ENCODE results near the gene GPC6.

GPC6 gene

GRCh38 chr13:93375491-93375890 is 148.9 kb downstream of the GPC6 start:
- DNase-seq (ENCODE audit: low spot score), result no peak

GRCh38 chr13:93377196-93377595 is 150.6 kb downstream of the GPC6 start:
- no peak for DNase-seq (ENCODE audit: low spot score)

GRCh38 chr13:93378184-93378583 is 151.6 kb downstream of the GPC6 start:
- no peak for DNase-seq (ENCODE audit: low spot score)

GRCh38 chr13:93386116-93386515 is 159.5 kb downstream of the GPC6 start:
- DNase-seq (ENCODE audit: low spot score), result no peak

- DNase-seq (ENCODE audit: low spot score), result no peak
These were observed 162.1 kb downstream of the GPC6 start for GRCh38 chr13:93388701-93389100.

- DNase-seq (ENCODE audit: low spot score), result no peak
These were observed 171.0 kb downstream of the GPC6 start for GRCh38 chr13:93397619-93398018.

- no peak for DNase-seq (ENCODE audit: low spot score)
These were observed 171.8 kb downstream of the GPC6 start for GRCh38 chr13:93398167-93399035.

- DNase-seq (ENCODE audit: low spot score), result no peak
These were observed 172.6 kb downstream of the GPC6 start for GRCh38 chr13:93399212-93399611.

GRCh38 chr13:93406136-93406535 is 179.5 kb downstream of the GPC6 start:
- no peak for DNase-seq (ENCODE audit: low spot score)

- DNase-seq (ENCODE audit: low spot score), result no peak
These were observed 180.9 kb downstream of the GPC6 start for GRCh38 chr13:93407551-93407950.

GRCh38 chr13:93409001-93409400 is 182.4 kb downstream of the GPC6 start:
- DNase-seq (ENCODE audit: low spot score), result no peak

- no peak for DNase-seq (ENCODE audit: low spot score)
These were observed 183.2 kb downstream of the GPC6 start for GRCh38 chr13:93409816-93410215.

- DNase-seq (ENCODE audit: low spot score), result no peak
These were observed 184.6 kb downstream of the GPC6 start for GRCh38 chr13:93411186-93411680.

- no peak for DNase-seq (ENCODE audit: low spot score)
These were observed 186.1 kb downstream of the GPC6 start for GRCh38 chr13:93412676-93413075.

GRCh38 chr13:93413972-93414717 is 187.5 kb downstream of the GPC6 start:
- no peak for DNase-seq (ENCODE audit: low spot score)

GRCh38 chr13:93416736-93417355 is 190.2 kb downstream of the GPC6 start:
- no peak for DNase-seq (ENCODE audit: low spot score)

- no peak for DNase-seq (ENCODE audit: low spot score)
These were observed 191.8 kb downstream of the GPC6 start for GRCh38 chr13:93418398-93418797.

- DNase-seq (ENCODE audit: low spot score), result no peak
These were observed 193.6 kb downstream of the GPC6 start for GRCh38 chr13:93420206-93420605.

- DNase-seq (ENCODE audit: low spot score), result no peak
These were observed 194.3 kb downstream of the GPC6 start for GRCh38 chr13:93420887-93421286.

- no peak for DNase-seq (ENCODE audit: low spot score)
These were observed 196.5 kb downstream of the GPC6 start for GRCh38 chr13:93422980-93423543.

- no peak for DNase-seq (ENCODE audit: low spot score)
These were observed 198.8 kb downstream of the GPC6 start for GRCh38 chr13:93425411-93425810.

- DNase-seq (ENCODE audit: low spot score), result no peak
These were observed 203.8 kb downstream of the GPC6 start for GRCh38 chr13:93430381-93430780.

Data from D341Med (cell line).